ENCODE data around the gene JARID2.

Gene JARID2

DNA sequence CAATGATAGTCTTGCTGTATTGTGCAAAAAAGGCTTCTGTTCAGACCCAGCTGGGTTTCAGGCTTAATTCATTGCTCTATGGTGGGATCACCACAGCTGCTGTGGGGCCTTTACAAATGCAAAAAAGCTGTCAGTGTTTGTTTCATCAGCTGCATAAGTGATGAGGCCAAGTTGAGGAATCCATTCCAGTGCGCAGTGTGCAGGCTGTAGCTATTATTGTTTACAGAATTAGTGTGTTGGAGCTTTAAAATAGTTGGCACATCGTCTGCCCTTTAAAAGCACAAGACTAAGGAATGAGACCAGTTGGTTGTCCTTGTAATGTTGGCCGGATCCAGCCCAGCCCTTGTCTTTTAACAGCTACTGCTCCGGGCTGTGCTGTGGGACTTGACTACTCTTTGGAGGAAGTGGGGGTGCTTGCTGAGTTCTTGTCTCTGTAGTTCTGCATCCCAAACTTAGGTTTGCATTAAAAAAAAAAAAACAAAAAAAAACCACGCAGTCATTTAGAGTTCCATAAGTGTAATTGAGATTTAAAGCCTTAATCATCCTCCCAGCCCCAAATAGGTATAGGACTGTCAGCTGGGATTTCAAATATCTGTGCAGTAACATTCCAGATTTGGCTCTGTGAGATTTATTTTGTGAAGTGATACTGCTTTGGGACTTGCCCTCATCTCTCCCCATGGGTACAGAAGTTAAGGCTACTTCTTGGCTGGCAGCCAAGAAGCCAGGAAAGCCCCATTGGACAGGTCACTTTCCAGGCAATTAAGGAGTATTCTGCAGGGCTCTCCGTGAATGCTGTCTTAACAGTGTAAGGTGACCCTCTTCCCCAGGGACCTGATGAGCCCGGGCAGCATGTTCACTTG lies 19.3 kb downstream of the JARID2 start:
- no peak for DNase-seq (ENCODE audit: low spot score)

DNA sequence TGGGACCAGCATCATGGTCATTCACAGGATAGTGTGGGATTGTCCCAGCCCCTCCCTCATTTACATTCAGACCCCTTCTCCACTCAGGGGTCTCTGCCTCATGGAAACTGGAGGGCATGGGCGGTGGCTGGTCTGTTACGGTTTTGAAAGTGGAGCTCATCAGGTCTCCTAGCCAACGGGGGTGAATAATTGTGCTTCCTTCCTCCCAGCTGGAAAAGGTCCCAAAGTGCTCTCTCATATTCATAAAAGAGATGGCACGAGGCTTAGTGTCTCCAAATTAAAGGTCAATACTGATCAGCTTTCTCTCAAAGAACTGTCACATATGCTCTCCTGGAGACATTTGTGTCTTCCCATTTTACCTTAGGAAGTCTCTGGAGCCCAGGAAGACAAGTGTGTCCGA lies 19.9 kb downstream of the JARID2 start:
- no peak for DNase-seq (ENCODE audit: low spot score)

DNA sequence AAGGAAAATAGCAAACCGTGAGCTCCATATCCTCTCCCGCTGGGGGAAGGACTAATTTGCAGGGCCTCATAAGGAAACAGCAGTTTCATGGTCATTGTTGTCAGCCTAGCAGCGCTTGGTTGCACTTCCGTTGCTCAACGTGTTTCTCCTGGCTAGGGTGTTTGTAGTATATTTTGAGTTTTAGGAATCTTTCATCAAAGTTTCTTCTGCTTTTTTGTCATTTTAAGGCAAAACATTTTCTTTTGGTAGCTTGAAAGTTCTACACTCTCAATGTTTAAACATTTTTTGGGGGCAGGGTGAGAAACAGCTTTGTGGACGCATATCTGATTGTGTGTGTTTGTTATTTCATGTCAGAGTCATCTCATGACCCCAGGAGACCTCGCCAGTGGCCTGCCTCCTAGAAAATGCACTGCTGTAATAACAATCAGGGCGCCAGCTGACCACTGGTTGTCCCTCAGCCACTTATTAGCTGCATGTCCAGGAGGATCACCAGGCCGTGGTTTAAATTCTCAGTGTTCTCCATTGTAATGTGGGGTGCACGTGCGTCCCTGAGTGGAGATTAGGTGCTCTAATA lies 20.6 kb downstream of the JARID2 start:
- no peak for DNase-seq (ENCODE audit: low spot score)

DNA sequence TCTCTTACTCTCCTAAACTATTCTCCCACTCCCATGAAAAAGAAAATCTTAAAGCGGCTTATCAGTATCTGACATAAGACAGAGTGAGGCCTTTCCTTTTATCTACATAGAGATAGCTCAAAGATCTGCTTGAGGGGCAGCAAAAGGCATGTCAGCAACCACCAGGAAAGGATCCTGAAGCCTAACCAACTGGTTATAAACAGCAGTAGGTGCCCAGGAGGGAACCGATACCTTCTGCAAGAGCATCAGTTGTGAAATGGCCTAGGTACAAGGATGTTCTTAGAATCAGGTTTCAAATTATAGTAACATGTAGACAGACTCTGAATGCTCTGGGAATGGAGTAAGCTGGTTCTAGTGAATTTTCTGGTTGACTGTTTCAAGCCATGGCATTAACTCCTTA lies 21.4 kb downstream of the JARID2 start:
- DNase-seq (ENCODE audit: low spot score), result no peak

DNA sequence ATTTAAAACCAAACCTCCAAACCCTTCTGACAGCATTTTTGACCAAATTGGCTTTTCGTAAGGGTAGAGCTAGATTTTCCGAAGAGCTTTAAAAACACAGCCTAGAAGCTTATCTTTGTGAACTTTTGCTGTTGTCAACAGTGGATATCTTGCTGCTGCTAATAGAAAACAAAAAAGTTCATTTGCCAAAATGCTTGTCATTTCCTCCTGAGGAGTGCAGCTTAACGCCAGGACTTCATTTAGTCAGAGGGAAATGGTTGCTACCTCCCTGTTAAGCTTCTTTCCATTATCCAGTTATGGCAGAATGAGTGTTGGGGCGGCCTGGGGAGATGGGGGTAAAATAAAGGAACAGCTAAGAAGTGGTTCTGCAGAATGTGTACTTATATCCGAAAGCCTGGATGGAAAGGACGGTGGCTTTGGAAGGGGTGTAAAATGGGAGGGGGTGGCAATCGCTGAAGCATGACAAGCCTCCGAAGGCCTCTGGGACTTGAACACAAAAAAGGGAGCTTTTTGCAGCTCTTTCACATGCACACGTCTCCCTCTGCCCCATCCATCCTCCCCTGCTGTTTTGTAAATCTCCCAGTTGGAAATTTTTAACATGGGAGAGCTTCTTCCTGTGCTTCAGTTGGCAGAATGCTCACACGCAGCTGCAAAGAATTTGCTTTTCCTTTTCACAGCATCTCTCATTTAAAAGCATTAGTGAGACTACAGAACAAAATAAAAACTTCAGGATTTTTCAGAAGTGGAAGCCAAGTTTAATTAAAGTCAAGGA lies 22.5 kb downstream of the JARID2 start:
- no peak for DNase-seq (ENCODE audit: low spot score)

DNA sequence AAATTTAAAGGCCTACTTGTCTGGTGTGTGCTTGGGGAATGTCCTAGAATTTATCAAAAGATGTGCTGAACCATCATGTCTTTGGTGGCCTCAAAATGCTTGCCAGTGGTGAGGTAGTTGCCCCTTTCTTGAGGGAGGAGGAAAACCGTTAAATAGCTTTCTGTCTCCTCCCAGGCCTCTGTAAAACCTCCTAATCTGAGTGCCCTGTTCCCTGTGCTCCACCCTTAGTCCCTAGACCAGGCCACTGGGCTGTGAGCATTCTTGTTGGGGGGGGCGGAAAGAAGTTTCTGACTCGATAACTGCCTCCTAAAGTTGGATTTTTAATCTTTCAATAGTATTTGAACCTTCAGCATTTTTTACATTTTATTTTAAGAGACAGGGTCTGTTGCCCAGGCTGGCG lies 23.1 kb downstream of the JARID2 start:
- no peak for DNase-seq (ENCODE audit: low spot score)

DNA sequence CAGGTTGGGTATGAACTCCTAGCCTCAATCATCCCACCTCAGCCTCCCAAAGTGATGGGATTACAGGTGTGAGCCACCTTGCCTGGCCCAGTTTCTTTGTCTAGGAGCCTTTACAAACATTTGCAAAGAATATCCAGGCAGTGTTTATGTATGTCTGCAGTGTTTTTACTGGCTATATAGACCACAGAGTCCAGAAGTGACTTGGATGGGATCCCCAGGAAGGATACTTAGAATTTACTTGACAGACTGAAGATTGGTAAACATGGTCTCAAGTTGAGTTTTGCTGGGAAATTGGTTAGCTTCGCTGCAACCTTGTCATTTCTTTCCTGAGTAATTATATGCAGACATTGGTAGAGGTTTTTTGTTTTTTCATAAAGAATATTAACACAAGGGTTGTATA lies 23.8 kb downstream of the JARID2 start:
- DNase-seq (ENCODE audit: low spot score), result no peak

DNA sequence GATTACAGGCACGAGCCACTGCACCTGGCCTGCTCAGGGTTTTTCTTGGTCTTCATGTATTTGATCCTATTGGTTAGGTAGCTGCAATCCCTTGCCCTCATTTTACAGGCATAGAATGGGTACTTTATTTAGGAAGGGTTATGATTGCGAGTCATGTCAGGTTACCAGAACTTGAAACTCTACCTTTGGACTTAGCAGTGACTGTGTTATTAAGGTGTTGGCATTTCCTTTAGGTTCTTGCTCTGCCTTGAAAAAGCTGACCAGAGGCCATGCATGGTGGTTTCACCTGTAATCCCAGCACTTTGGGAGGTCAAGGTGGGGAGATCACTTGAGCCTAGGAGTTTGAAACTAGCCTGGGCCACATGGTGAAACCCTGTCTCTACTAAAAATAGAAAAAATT lies 24.5 kb downstream of the JARID2 start:
- no peak for DNase-seq (ENCODE audit: low spot score)

DNA sequence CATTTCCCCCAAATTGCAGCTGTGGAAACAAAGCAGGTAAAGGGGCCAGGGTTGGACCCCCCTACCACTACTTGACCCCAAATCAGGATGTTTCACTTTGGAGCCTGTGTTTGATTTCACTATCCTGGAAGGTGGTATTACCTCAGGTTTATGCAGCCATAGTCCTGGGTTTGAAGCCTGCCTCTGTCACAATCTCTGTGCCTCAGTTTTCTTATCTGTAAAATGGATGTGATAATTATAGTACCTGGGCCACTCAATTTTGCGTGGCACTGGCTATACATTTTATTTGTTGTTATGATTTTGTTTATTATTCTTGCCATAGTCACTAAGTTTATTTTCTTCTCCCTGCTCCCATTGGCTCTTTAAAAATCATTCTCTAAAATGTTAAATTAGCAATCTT lies 26.7 kb downstream of the JARID2 start:
- DNase-seq (ENCODE audit: low spot score), result no peak

DNA sequence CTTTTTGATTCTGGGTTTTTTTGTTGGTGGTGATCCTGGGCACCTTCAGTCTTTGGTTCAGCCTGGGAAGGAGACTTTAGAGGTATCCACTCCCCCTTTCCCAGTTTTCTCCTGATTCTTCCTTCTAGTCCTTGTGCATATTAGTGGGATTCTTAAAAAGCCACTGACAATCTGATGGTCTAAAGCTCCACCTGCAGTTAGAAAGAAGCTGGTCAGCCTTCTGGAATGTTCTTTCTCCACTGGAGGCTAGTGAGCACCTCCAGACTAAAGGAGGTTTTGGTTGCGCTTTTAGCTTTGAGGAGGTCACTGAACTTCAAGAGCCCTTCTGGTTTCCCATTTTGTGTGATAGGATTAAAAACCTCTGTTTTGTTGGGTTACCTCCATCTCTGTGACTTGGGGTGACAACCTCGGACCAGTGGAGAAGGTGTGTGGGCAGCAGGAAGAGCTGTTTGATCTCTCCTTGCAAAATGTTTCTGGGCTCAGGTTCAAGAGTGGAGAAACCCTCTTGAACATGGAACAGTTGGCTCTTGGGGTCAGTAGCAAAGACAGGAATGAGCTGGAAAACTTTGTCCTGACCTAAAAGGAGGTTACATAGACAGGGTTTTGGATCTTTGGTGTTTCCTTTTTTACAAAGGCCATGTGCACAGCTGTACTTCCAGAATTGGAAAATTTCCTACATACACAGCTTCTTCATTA lies 29.0 kb downstream of the JARID2 start:
- no peak for DNase-seq (ENCODE audit: low spot score)

DNA sequence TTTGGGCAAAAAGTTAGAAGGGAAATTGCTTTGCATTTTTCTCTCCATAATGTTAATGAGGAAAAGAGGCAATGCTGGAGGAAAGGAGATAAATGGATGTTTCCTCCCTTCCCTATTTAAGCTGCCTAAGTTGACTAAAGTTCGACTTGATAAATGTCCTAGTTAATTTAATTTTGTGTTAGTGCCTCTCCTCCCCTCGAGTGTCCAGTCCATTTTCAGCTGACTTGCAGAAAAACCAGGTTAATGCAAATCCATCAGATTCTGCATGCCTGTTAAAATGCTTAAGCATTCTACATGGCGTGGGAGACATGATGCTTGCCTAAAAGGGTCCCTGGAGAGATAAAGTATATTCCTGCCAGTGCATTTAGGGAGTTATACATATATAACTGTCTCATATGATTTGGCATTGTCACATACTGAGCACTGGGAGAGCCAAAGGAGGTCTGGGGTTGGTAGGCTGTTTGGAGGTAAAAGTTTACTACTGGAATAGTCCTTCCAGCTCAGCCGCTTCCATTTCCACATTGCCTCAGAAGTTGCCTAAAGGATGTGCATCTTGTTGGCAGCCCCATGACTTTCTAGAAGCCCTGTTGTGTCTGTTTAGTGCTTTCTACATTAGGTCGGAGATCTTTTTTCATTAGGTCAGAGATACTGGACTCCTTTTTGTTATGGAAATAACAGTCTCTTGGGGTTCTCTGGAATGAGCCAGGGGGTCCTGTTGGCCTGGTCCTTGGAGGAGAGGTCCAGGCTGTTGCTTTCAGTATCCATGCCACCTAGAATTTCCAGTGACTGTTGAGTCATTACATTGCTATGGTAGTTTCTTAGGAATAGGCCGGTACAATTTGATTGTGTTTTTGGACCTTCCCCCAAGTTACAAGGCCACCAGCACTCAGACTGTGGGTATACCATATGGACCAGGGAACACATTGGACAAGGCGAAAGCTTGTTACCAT lies 30.4 kb downstream of the JARID2 start:
- DNase-seq (ENCODE audit: low spot score), result no peak

DNA sequence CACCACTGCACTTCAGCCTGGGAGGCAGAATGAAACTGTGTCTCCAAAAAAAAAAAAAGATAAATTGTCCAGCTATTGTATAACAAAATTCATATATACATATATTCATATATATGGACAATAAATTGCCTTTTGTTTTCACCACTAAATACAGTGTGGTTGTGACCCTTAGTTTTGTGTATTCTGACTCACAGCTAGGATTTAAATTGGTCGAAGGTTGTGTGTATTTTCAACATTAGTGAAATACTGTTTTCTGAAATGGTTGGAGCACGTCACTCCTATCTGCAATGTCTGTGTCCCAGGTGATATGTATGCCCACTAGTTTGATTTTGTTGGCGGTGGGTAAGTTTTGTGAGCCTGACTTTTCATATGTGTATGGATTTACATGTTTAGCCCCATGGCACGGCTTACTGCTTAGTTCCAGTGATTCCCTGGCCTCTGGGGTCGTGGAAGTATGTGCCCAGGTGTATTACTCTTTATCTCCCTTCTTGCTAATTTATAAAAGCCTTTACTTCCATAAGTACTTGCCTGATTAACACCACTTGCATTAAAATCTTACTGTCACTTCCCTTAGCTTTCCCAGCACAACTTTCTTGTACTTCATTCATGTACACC lies 33.3 kb downstream of the JARID2 start:
- no peak for DNase-seq (ENCODE audit: low spot score)

DNA sequence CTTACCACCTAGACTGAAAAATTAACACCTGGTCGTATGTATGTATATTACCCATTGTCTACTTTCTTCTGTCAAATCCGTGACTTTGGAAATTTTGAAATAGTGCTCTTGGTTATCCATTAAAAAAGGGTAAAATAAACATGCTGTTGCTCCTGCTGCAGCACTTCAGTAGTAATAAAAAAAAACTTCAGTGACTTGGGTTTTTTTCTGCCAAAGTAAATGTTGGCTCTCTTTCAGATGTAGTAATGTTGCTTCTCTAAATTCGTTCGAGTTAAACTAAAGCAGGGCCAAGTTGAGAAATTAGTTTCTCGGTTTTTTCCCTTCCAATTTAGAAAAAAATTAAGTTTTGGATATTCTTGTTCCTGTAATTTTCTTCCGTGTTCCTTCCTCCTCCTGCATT lies 34.2 kb downstream of the JARID2 start:
- DNase-seq (ENCODE audit: low spot score), result no peak

DNA sequence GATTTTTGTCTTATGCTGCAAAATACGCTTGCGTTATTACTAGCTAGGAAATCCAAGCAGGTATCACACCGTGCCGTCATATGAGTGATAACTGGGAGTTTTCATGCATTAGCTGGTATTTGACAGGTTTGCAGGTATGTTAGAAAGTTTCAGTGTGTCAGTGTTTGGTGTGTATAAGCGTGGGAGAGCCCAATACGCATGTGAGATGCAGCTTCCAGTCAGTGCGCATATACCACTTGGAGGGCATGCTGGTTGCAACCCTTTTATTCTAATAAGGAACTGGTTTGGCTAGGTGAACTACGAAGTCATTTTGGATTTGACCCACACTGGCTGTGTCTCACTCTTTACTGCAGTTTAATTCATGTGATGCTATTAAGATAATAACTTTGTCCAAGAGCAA lies 35.1 kb downstream of the JARID2 start:
- DNase-seq (ENCODE audit: low spot score), result no peak

DNA sequence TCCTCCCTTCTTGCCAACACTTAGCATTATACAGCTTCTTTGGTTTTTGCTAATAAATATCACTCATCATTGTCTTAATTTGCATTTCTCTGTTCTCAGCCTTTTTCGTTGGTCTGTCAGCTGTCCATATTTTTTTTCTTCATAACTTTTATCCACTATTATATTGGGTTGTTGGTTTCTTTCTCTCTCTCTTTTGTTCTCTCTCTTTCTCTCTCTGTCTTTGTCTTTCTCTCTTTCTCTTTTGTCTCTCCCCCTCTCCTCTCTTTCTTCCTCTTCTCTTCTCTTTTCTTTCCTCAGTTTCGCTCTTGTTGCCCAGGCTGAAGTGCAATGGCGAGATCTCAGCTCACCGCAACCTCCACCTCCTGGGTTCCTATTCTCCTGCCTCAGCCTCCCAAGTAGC lies 36.5 kb downstream of the JARID2 start:
- no peak for DNase-seq (ENCODE audit: low spot score)

DNA sequence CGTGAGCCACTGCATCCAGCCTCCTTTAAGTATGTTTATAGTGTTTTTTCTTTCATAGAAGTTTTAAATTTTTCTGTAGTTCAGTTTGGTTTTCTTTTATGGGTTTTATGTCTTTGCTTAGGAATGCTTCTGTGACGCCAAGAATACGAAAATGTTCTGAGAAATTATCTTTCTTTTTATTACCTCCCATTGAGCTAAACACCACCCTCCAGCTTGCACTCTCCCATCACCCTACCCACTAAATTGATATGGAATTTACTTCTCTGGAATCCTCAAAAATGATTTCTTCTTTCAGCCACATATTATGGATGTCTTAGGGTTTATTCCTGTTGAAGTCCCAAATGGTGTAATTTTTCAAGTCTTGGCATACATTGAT lies 38.1 kb downstream of the JARID2 start:
- no peak for DNase-seq (ENCODE audit: low spot score)

DNA sequence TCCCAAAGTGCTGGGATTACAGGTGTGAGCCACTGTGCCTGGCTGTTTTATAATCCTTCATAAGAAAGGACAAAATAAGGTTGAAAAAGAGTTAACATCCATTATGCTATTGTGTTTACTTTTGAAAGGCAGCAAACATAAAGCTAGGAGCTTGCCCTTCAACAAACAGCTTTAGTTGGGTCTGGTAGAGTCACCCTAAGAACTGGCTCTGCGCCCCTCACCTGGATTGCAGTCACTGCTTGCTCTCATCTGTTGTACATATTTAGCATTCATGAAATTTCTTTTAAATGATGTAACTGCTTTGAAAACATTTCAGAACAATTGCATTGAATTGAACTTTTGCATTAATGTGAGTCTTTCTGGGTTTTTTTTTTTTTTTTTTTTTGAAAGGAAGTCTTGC lies 38.9 kb downstream of the JARID2 start:
- DNase-seq (ENCODE audit: low spot score), result no peak

DNA sequence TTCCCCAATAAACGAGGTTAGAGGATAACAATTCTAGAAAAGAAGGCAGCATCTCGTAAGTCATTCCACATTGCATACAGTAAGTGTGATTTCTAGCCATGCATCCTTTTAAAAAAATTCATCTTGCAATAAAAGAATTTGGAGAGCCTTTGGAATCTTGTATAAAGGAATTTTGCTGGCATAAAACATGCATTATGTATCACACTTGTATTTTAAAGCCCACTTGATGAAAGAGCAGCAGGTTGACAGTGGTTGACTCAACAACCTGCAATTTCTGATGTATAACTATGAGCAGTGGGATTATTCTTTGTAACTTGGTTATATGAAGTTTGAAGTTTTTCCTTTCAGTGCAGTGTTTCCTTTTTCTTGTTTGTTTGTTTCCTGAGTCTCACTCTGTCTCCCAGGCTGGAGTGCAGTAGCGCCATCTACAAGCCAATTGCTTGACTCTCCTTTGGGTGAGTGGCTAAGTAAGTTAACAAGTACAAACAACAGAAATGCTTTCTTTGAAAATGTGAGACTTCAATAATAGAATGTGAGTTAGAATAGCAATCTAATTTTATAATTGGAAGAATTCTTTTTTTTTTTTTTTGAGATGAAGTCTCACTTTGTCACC lies 39.9 kb downstream of the JARID2 start:
- DNase-seq (ENCODE audit: low spot score), result no peak

DNA sequence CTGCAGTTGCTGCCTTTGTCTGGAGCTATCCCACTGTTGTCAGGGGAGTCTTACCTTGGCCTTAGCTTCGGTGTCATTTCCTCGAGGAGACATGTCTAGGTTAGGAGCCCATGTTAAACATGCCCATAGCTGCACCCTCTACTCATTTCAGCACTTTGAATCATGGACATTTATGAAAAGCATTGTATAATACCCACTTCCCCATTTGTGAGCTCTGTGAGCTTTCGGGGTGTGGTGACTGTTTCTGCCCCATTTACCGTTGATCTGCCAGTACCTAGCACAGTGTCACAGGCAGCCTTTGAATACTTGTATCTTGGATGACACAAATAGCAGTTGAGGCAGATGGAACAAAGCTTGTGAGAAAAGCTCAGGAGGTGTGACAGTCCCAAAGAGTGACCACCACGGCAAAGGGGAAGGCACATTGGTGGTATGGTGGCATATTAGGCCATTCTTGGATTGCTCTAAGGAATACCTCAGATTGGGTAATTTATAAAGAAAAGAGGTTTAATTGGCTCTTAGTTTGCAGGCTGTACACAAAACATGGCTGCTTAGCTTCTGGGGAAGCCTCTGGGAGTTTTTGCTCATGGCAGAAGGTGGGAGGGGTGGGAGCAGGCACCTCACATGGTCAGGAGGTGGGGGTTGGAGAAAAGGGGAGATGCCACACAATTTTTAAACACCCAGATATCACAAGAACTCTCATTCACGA lies 42.0 kb downstream of the JARID2 start:
- no peak for DNase-seq (ENCODE audit: low spot score)

DNA sequence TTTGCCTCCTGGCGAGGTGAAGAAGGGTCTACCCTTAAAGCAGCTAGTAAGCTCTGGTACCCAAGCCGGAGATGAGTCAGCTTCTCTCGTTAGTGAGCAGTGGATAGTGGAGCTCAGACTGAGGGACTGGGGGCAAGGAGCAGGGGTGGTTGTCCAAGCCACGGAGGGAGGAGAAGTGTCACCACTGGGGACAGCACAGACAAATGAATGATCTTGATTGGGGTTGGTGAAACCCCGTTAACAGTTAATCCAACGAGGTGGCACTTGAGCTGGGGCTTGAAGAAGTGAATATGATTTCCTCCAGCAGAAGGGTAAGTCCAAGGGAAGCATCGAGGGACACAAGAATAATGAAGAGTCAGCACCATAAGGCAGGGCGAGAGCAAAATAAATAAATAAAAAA lies 43.0 kb downstream of the JARID2 start:
- DNase-seq (ENCODE audit: low spot score), result no peak

Measured in CD4-positive, alpha-beta T cell treated with Interleukin-6 at 100 ng/mL for 8 hours (primary cell).